MM.1S (cell line): ENCODE measurements around the gene ACO2.

Experiments
- DNase-seq: peaks from one replicate; pipeline ENCODE4 v3.0.0-alpha.2; 2015
- H2AFZ ChIP-seq: fragments of 300-600 bp; sonication (generic); 2 replicates; pipeline ENCODE4 v1.6.0; 2016; ENCODE audit warnings: antibody characterized with exemption, low read length
- H3F3A ChIP-seq: fragments of 300-600 bp; sonication (generic); 2 replicates; pipeline ENCODE4 v1.6.1; 2016; ENCODE audit warnings: mild to moderate bottlenecking, antibody characterized with exemption, low read length, moderate library complexity, mixed read lengths; ENCODE audit not compliant: insufficient read depth
- H3K27ac ChIP-seq: fragments of 300-600 bp; sonication (generic); 2 replicates; pipeline ENCODE4 v1.5.1; 2016; ENCODE audit warnings: mild to moderate bottlenecking, low read length
- H3K27me3 ChIP-seq: fragments of 300-600 bp; sonication (generic); replicated peaks from 2 replicates; pipeline ENCODE4 v1.6.0; 2016; ENCODE audit warnings: low read length; ENCODE audit not compliant: insufficient read depth
- H3K36me3 ChIP-seq: fragments of 300-600 bp; sonication (generic); replicated peaks from 2 replicates; pipeline ENCODE4 v1.6.1; 2016; ENCODE audit warnings: mild to moderate bottlenecking, low read length, mixed read lengths; ENCODE audit not compliant: insufficient read depth
- H3K4me1 ChIP-seq: fragments of 300-600 bp; sonication (generic); 2 replicates; pipeline ENCODE4 v1.6.1; 2016; ENCODE audit warnings: low read length, mixed read lengths
- H3K4me2 ChIP-seq: fragments of 300-600 bp; sonication (generic); 2 replicates; pipeline ENCODE4 v1.6.0; 2016; ENCODE audit warnings: low read depth, low read length
- H3K4me3 ChIP-seq: fragments of 300-600 bp; sonication (generic); 2 replicates; pipeline ENCODE4 v1.5.1; 2016; ENCODE audit warnings: low read length, mixed read lengths
- H3K79me2 ChIP-seq: fragments of 300-600 bp; sonication (generic); 2 replicates; pipeline ENCODE4 v1.6.1; 2016; ENCODE audit warnings: mixed run types, low read length, mixed read lengths
- H3K9ac ChIP-seq: fragments of 300-600 bp; sonication (generic); 2 replicates; pipeline ENCODE4 v1.6.1; 2016; ENCODE audit warnings: low read length, mixed read lengths
- H3K9me2 ChIP-seq: fragments of 300-600 bp; sonication (generic); replicated peaks from 2 replicates; pipeline ENCODE4 v1.6.1; 2016; ENCODE audit warnings: mild to moderate bottlenecking, low read length, mixed read lengths; ENCODE audit not compliant: insufficient read depth
- H3K9me3 ChIP-seq: fragments of 300-600 bp; sonication (generic); replicated peaks from 2 replicates; pipeline ENCODE4 v1.6.1; 2016; ENCODE audit warnings: mild to moderate bottlenecking, low read length, mixed read lengths; ENCODE audit not compliant: insufficient read depth
- H4K20me1 ChIP-seq: fragments of 300-600 bp; sonication (generic); 2 replicates; pipeline ENCODE4 v1.6.1; 2016; ENCODE audit warnings: mild to moderate bottlenecking, low read length, moderate library complexity, mixed read lengths; ENCODE audit not compliant: insufficient read depth
- CTCF ChIP-seq: fragments of 300-600 bp; sonication (generic); IDR thresholded peaks from 2 replicates; pipeline ENCODE4 v1.5.1; 2016; ENCODE audit warnings: antibody characterized with exemption, low read length, mixed read lengths
- EZH2 ChIP-seq: fragments of 300-600 bp; sonication (generic); optimal IDR thresholded peaks from 2 replicates; pipeline ENCODE3; 2017; ENCODE audit warnings: low read depth, mild to moderate bottlenecking, antibody characterized with exemption, low read length, mixed read lengths
- EZH2phosphoT487 ChIP-seq: fragments of 300-600 bp; sonication (generic); IDR thresholded peaks from 2 replicates; pipeline ENCODE4 v1.6.1; 2018; ENCODE audit warnings: antibody characterized with exemption, low read length

ACO2 gene

GRCh38 chr22:41513391-41513790 lies 44.5 kb downstream of the ACO2 start:
- Histone ChIP-seq H3K36me3 (0 out of 2 replicates have a peak, but pooled peaks cover under 1% of the 10 kb centered on the region), H3K4me3 (no peak overlapping the region), H3K9ac (no peak overlapping the region), H3K79me2 (peaks cover 27% of the 10 kb centered on the region), H3K4me2 (no peak overlapping the region), H3K4me1 (no peaks in the 10 kb centered on the region), H3K27ac (no peak overlapping the region), H4K20me1 (no peaks in the 10 kb centered on the region), H3F3A (no peaks in the 10 kb centered on the region), H2AFZ (no peak overlapping the region), H3K9me2 (no peaks in the 10 kb centered on the region), H3K27me3 (no peaks in the 10 kb centered on the region), H3K9me3 (no peaks in the 10 kb centered on the region)
- DNase-seq = no peak
- no peak for TF ChIP-seq CTCF
- no peak for TF ChIP-seq EZH2
- TF ChIP-seq EZH2phosphoT487 = no peak

GRCh38 chr22:41516462-41516861 lies 47.5 kb downstream of the ACO2 start:
- no peak for DNase-seq
- no peaks in the 10 kb centered on the region for H3K4me1 ChIP-seq
- no peaks in the 10 kb centered on the region for H3F3A ChIP-seq
- H3K27ac ChIP-seq = no peak overlapping the region
- no peak overlapping the region for H2AFZ ChIP-seq
- H3K9me3 ChIP-seq = no peaks in the 10 kb centered on the region
- H3K27me3 ChIP-seq = no peaks in the 10 kb centered on the region
- H3K9ac ChIP-seq = no peak overlapping the region
- no peak overlapping the region for H3K4me3 ChIP-seq
- no peak overlapping the region for H3K4me2 ChIP-seq
- no peak for TF ChIP-seq CTCF
- no peak for TF ChIP-seq EZH2phosphoT487
- TF ChIP-seq EZH2 = no peak
- no peaks in the 10 kb centered on the region for H3K36me3 ChIP-seq
- no peaks in the 10 kb centered on the region for H3K9me2 ChIP-seq
- no peaks in the 10 kb centered on the region for H4K20me1 ChIP-seq
- peaks cover 6% of the 10 kb centered on the region; the same call in 1 of the 2 replicates for H3K79me2 ChIP-seq

- Histone ChIP-seq H3K9me3 (no peaks in the 10 kb centered on the region), H3K4me1 (no peaks in the 10 kb centered on the region), H2AFZ (no peak overlapping the region), H3K9me2 (no peaks in the 10 kb centered on the region), H3K4me3 (no peak overlapping the region), H3K27ac (no peak overlapping the region), H3K79me2 (peaks cover 3% of the 10 kb centered on the region; the same call in 1 of the 2 replicates), H3K36me3 (no peaks in the 10 kb centered on the region), H4K20me1 (no peaks in the 10 kb centered on the region), H3K4me2 (no peak overlapping the region), H3K9ac (no peak overlapping the region), H3K27me3 (no peaks in the 10 kb centered on the region), H3F3A (peaks cover 5% of the 10 kb centered on the region; the same call in 1 of the 2 replicates)
- TF ChIP-seq EZH2 (no peak), CTCF (peak; percentile 70)
- DNase-seq = no peak
Observed at GRCh38 chr22:41517172-41518047, 48.5 kb downstream of the ACO2 start.
